Ishikawa (cell line): ENCODE data around the gene CD84.

Experiments
- CEBPB ChIP-seq: IDR thresholded peaks from 2 replicates; pipeline ENCODE4 v1.6.1; 2012
- CREB1 ChIP-seq: IDR thresholded peaks from 2 replicates; pipeline ENCODE4 v1.6.1; 2012; ENCODE audit warnings: low read depth
- EGR1 ChIP-seq: IDR thresholded peaks from 2 replicates; pipeline ENCODE4 v1.6.1; 2012
- EP300 ChIP-seq: IDR thresholded peaks from 2 replicates; pipeline ENCODE4 v1.6.1; 2012; ENCODE audit warnings: borderline replicate concordance
- FOXM1 ChIP-seq: IDR thresholded peaks from 2 replicates; pipeline ENCODE4 v1.6.1; 2012; ENCODE audit warnings: low read depth, borderline replicate concordance
- NFIC ChIP-seq: IDR thresholded peaks from 2 replicates; pipeline ENCODE4 v1.6.1; 2012
- RAD21 ChIP-seq: IDR thresholded peaks from 2 replicates; pipeline ENCODE4 v1.6.1; 2012; ENCODE audit warnings: low read depth
- TAF1 ChIP-seq: IDR thresholded peaks from 2 replicates; pipeline ENCODE4 v1.6.1; 2012; ENCODE audit warnings: low read depth, mild to moderate bottlenecking
- TCF12 ChIP-seq: IDR thresholded peaks from 2 replicates; pipeline ENCODE4 v1.6.1; 2012; ENCODE audit warnings: low read depth
- TEAD4 ChIP-seq: IDR thresholded peaks from 2 replicates; pipeline ENCODE4 v1.6.1; 2012
- YY1 ChIP-seq: IDR thresholded peaks from 2 replicates; pipeline ENCODE4 v1.6.1; 2012; ENCODE audit warnings: low read depth
- ZBTB7A ChIP-seq: IDR thresholded peaks from 2 replicates; pipeline ENCODE4 v1.6.1; 2012; ENCODE audit warnings: low read depth
- TF ChIP-seq, protein P1 (sequence below): IDR thresholded peaks from 2 replicates; pipeline ENCODE4 v1.6.1; 2012
- TF ChIP-seq, protein P2 (sequence below): IDR thresholded peaks from 2 replicates; pipeline ENCODE4 v1.6.1; 2012
- TF ChIP-seq, protein P3 (sequence below): IDR thresholded peaks from 2 replicates; pipeline ENCODE4 v1.6.1; 2012; ENCODE audit warnings: low read depth, mild to moderate bottlenecking

Gene CD84

DNA sequence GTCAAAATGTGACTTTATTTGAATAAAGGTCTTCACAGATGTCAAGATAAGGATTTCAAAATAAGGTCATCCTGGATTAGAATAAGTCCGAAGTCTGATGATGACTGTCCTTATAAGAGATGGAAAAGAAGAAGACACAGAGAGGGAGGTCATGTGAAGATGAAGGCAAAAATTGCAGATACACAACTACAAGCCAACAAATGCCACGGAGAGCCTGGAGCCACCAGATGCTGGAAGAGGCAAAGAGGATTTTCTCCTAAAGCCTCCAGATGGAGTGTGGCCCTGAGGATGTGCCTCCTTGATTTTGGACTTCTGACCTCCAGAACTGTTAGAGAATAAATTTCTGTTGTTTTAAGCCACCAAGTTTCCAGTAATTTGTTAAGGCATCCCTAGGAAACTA, 36.4 kb upstream of the CD84 start:
- no peak for TF ChIP-seq CREB1
- TF ChIP-seq TAF1 = no peak
- no peak for TF ChIP-seq NFIC
- TF ChIP-seq CEBPB = no peak
- no peak for TF ChIP-seq ZBTB7A
- no peak for TF ChIP-seq TEAD4

DNA sequence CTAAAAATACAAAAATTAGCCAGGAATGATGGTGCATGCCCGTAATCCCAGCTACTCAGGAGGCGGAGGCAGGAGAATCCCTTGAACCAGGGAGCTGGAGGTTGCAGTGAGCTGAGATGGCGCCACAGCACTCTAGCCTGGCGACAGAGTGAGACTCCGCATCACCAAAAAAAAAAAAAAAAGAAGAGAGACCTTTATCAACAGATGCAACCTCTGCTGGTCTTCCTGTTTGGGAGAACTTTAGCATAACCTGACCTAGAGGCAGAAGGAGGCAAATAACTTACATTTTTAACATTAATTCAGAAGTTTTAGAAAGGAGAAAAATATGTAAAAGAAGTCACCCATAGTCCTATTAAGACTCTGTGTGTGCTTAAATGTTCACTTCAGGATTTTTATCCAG, 35.1 kb upstream of the CD84 start:
- no peak for TF ChIP-seq CEBPB
- TF ChIP-seq TCF12 = no peak
- TF ChIP-seq YY1 = no peak
- TF ChIP-seq, protein P1, sequence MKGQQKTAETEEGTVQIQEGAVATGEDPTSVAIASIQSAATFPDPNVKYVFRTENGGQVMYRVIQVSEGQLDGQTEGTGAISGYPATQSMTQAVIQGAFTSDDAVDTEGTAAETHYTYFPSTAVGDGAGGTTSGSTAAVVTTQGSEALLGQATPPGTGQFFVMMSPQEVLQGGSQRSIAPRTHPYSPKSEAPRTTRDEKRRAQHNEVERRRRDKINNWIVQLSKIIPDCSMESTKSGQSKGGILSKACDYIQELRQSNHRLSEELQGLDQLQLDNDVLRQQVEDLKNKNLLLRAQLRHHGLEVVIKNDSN = no peak
- TF ChIP-seq NFIC = no peak
- no peak for TF ChIP-seq CREB1
- no peak for TF ChIP-seq RAD21
- TF ChIP-seq, protein P2, sequence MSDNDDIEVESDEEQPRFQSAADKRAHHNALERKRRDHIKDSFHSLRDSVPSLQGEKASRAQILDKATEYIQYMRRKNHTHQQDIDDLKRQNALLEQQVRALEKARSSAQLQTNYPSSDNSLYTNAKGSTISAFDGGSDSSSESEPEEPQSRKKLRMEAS = no peak
- TF ChIP-seq, protein P3, sequence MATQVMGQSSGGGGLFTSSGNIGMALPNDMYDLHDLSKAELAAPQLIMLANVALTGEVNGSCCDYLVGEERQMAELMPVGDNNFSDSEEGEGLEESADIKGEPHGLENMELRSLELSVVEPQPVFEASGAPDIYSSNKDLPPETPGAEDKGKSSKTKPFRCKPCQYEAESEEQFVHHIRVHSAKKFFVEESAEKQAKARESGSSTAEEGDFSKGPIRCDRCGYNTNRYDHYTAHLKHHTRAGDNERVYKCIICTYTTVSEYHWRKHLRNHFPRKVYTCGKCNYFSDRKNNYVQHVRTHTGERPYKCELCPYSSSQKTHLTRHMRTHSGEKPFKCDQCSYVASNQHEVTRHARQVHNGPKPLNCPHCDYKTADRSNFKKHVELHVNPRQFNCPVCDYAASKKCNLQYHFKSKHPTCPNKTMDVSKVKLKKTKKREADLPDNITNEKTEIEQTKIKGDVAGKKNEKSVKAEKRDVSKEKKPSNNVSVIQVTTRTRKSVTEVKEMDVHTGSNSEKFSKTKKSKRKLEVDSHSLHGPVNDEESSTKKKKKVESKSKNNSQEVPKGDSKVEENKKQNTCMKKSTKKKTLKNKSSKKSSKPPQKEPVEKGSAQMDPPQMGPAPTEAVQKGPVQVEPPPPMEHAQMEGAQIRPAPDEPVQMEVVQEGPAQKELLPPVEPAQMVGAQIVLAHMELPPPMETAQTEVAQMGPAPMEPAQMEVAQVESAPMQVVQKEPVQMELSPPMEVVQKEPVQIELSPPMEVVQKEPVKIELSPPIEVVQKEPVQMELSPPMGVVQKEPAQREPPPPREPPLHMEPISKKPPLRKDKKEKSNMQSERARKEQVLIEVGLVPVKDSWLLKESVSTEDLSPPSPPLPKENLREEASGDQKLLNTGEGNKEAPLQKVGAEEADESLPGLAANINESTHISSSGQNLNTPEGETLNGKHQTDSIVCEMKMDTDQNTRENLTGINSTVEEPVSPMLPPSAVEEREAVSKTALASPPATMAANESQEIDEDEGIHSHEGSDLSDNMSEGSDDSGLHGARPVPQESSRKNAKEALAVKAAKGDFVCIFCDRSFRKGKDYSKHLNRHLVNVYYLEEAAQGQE = no peak
- TF ChIP-seq FOXM1 = no peak
- TF ChIP-seq TEAD4 = no peak
- no peak for TF ChIP-seq ZBTB7A
- TF ChIP-seq EGR1 = no peak
- TF ChIP-seq TAF1 = no peak
- no peak for TF ChIP-seq EP300

DNA sequence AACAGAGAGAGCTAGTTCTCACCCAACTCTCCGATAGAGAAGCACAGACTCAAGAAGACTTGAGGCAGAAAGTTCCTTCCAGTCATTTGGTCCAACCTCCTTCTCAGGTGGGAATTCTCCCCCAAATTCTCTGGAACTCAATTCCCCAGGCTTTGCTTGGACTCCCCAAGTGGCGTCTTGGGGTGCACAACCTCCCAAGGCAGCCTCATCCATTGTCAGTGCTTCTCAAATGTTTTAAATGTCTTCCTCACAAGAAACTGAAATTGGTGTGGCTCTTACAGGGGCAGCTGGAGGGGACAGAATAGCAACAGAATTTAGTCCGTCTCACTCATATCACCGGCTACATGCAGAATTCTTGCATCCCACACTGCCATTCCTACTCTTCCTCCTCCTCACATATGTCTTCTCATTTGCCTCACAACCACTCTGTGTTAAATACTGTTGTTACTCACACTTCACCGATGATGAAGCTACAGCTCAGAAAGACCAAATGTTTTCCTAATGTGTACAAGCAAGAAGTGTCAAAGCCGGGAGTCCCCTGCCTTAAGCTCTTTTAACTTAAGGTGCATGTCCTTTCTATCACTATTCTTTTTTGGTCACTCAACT, 33.4 kb upstream of the CD84 start:
- TF ChIP-seq ZBTB7A = no peak

DNA sequence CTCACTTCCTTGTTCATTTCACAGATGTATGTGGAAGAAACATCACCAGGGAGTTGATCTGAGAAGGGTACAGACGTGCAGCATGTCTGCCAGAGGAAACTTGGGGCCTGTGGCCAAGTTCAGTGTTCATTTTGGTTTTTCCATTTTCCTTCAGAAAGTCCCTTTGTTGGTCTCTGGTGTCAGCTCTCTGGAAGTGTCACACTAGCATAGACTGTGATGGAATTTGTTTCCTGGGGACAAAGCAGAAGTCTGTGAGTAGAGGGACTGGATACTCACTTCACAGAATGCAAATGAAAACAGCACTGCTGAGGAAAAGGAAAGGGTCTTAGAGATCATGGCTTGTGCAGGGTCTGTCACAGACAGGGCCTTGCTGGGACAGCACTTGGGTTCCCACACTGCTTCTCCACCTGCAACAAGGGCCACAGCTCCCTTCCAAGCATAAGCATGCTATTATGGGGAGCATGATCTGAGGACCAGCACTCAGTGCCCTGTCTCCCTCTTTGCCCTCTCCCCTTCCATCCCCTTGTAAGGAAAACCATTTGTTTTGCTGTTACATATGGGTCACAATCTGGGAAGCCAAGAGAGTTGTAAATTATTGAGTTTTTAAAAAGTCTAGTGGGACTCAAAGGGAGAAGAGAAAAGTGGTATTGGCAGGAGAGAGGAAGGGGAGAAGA, 31.4 kb upstream of the CD84 start:
- TF ChIP-seq NFIC = no peak
- TF ChIP-seq, protein P2 = no peak

DNA sequence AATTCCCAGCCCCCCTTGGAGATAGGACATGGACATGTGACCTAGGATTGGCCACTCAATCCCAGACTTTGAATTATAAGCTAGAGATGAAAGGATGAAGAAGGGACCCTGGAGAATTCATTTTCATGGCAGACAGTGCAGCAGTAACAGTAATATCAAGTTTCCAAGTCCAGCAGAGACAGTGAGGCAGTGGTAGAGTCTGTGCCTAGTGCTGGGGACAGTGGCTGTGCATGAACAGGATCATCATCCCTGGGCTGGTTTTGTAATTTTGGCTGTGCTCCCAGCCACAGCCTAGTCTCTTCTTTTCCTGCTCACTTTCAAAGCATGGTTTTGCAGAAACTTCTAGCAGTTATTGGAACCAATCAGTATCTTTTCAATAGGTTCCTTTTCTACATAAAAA, 29.6 kb upstream of the CD84 start:
- TF ChIP-seq TAF1 (no peak), EGR1 (no peak), NFIC (no peak), RAD21 (no peak)

DNA sequence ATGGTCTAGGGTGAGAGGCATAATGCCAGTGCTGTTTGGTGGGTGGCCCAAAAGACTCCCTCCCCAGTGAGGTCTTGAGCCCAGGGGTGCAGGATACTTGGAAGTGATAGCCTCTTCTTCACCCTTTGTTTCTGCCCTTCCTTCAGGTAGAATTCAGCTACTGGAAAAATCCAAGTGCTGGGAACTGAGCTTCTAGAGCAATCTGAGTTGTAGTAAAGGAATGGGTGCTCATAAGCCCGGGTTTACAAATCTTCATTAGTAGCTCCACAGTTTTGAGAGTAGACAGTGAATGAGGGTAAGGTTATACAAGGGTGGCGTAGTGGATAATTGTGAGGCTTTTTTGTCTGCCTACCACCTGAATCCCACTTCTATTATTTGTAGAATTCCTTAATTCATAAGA, 29.2 kb upstream of the CD84 start:
- TF ChIP-seq RAD21 = no peak
- no peak for TF ChIP-seq TCF12
- no peak for TF ChIP-seq TAF1
- TF ChIP-seq CEBPB = no peak

DNA sequence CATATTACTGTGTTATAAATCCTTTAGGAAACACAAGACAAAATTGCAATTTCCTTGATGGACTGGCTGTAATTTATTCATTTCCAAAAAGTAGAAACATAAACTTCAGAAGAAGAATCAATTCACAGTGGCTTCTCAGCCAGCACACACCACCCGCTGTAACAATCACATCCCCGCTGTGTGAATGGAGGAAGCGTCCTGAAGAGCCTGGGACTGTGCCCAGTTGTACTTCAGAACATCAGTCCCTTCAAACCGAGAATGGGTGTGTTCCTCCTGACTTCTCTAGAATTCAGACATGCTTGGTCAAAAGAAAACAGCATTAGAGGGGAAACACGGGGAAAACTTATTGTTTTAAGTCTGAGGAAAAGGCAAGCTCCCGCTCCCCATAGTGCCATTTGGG, 28.8 kb upstream of the CD84 start:
- TF ChIP-seq, protein P2 = no peak

DNA sequence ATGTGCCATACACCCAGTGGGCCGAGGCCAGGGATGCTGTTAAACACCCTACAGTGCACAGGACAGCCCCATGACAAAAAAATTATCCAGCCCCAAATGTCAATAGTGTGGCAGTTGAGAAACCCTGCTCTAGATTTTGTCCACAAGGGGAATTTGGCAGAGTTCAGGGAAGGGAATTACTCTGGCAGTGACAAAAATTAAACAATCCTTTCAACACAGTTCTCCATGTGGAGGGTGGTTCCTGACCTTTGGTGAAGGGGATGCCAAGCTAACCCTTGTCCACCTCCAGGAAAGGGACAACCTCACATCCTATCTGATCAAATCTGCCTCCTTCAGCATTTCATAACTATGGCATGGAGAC, 28.4 kb upstream of the CD84 start:
- TF ChIP-seq CEBPB (no peak), FOXM1 (no peak), TAF1 (no peak), RAD21 (no peak), NFIC (no peak)
- TF ChIP-seq, protein P2 = no peak

DNA sequence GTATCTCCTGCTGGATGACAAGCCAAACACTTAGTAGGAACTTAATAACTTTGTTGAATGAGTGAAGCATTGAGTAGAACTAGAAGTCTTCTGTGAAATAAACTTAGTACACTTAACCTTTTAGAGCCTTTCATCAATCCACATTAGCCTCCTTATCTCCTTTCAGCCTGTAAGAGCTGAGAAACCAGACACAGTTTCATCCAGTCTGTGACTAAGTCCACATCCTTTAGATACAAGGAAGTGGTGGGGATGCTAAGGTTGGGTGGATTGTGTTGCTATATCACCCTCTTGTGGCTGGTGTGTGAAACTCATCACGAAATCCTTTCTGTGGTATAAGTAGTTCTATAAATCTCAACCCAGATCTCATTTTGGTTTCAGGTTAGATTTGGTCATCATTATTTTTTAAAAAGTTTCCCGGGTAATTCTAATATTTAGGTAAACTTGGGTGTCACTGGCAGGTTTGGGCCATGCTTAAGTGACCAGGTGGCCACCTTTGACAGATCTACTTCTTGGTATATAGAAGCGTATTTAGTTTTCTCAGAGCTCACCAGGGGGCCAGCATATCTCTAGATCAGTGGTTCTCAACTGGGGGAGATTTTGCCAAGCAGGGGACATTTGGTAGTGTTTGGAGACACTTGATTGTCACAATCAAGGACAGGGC, 27.8 kb upstream of the CD84 start:
- TF ChIP-seq CEBPB (no peak), CREB1 (no peak), RAD21 (peak; percentile 87)
